ENCODE data around the gene FBL. TPM values are rescaled to one million over a fixed set of nuclear protein-coding genes. Genes with fewer than 3 reads are reported as not detected.
"Not testable (repeated sequence)": the region's sequence is repeated elsewhere in the genome, so short reads cannot be mapped to it uniquely, and the experiment has no call there.

FBL gene
- total RNA-seq, 1 donor from 2014 or later = 500 TPM

- no peaks in the 10 kb centered on the region for H3K27me3 ChIP-seq (ENCODE audit: control insufficient read depth, insufficient read depth, low read length)
- no peaks in the 10 kb centered on the region for H3K36me3 ChIP-seq (ENCODE audit: control insufficient read depth, insufficient read depth, low read length)
- no peak overlapping the region for H3K4me3 ChIP-seq (ENCODE audit: low read depth, low read length)
- DNase-seq (ENCODE audit: low read depth) = no peak
- no peak for TF ChIP-seq CTCF (IDR thresholded peaks at IDR 0.05; ENCODE audit: insufficient read depth, low read length, severe bottlenecking)
- FAIRE-seq = no peak
Measured at GRCh38 chr19:39811064-39811463, 35.1 kb downstream of the FBL start.

- DNase-seq (ENCODE audit: low read depth) (no peak), FAIRE-seq (no peak)
- Histone ChIP-seq H3K36me3 (ENCODE audit: control insufficient read depth, insufficient read depth, low read length) (no peaks in the 10 kb centered on the region), H3K4me3 (ENCODE audit: low read depth, low read length) (no peak overlapping the region), H3K27me3 (ENCODE audit: control insufficient read depth, insufficient read depth, low read length) (no peaks in the 10 kb centered on the region)
- TF ChIP-seq CTCF (IDR thresholded peaks at IDR 0.05; ENCODE audit: insufficient read depth, low read length, severe bottlenecking) = no peak
Measured at GRCh38 chr19:39810424-39810823, 35.8 kb downstream of the FBL start.

GRCh38 chr19:39809368-39809767, 36.8 kb downstream of the FBL start:
- TF ChIP-seq CTCF (IDR thresholded peaks at IDR 0.05; ENCODE audit: insufficient read depth, low read length, severe bottlenecking) = no peak
- H3K27me3 ChIP-seq (ENCODE audit: control insufficient read depth, insufficient read depth, low read length) = no peaks in the 10 kb centered on the region
- no peaks in the 10 kb centered on the region for H3K36me3 ChIP-seq (ENCODE audit: control insufficient read depth, insufficient read depth, low read length)
- DNase-seq (ENCODE audit: low read depth) (no peak), FAIRE-seq (no peak)
- no peak overlapping the region for H3K4me3 ChIP-seq (ENCODE audit: low read depth, low read length)

GRCh38 chr19:39808688-39809087, 37.5 kb downstream of the FBL start:
- H3K27me3 ChIP-seq (ENCODE audit: control insufficient read depth, insufficient read depth, low read length); H3K4me3 ChIP-seq (ENCODE audit: low read depth, low read length); FAIRE-seq; H3K36me3 ChIP-seq (ENCODE audit: control insufficient read depth, insufficient read depth, low read length); DNase-seq (ENCODE audit: low read depth): not testable (repeated sequence)

- Histone ChIP-seq H3K36me3 (ENCODE audit: control insufficient read depth, insufficient read depth, low read length) (no peaks in the 10 kb centered on the region), H3K4me3 (ENCODE audit: low read depth, low read length) (no peak overlapping the region), H3K27me3 (ENCODE audit: control insufficient read depth, insufficient read depth, low read length) (no peaks in the 10 kb centered on the region)
- TF ChIP-seq CTCF (IDR thresholded peaks at IDR 0.05; ENCODE audit: insufficient read depth, low read length, severe bottlenecking) = no peak
- no peak for FAIRE-seq
- no peak for DNase-seq (ENCODE audit: low read depth)
Measured at GRCh38 chr19:39807846-39808364, 38.3 kb downstream of the FBL start.

- DNase-seq (ENCODE audit: low read depth) (no peak), FAIRE-seq (no peak)
- Histone ChIP-seq H3K4me3 (ENCODE audit: low read depth, low read length) (no peak overlapping the region), H3K36me3 (ENCODE audit: control insufficient read depth, insufficient read depth, low read length) (no peaks in the 10 kb centered on the region), H3K27me3 (ENCODE audit: control insufficient read depth, insufficient read depth, low read length) (no peaks in the 10 kb centered on the region)
- TF ChIP-seq CTCF (IDR thresholded peaks at IDR 0.05; ENCODE audit: insufficient read depth, low read length, severe bottlenecking) = no peak
Measured at GRCh38 chr19:39805104-39805503, 41.1 kb downstream of the FBL start.
